ENCODE measurements around the gene BCL2L1.
A peak's percentile ranks its signal among the peaks of the same experiment; 100 is the strongest.
"Not testable (repeated sequence)": the region's sequence is repeated elsewhere in the genome, so short reads cannot be mapped to it uniquely, and the experiment has no call there.

The BCL2L1 gene

DNA sequence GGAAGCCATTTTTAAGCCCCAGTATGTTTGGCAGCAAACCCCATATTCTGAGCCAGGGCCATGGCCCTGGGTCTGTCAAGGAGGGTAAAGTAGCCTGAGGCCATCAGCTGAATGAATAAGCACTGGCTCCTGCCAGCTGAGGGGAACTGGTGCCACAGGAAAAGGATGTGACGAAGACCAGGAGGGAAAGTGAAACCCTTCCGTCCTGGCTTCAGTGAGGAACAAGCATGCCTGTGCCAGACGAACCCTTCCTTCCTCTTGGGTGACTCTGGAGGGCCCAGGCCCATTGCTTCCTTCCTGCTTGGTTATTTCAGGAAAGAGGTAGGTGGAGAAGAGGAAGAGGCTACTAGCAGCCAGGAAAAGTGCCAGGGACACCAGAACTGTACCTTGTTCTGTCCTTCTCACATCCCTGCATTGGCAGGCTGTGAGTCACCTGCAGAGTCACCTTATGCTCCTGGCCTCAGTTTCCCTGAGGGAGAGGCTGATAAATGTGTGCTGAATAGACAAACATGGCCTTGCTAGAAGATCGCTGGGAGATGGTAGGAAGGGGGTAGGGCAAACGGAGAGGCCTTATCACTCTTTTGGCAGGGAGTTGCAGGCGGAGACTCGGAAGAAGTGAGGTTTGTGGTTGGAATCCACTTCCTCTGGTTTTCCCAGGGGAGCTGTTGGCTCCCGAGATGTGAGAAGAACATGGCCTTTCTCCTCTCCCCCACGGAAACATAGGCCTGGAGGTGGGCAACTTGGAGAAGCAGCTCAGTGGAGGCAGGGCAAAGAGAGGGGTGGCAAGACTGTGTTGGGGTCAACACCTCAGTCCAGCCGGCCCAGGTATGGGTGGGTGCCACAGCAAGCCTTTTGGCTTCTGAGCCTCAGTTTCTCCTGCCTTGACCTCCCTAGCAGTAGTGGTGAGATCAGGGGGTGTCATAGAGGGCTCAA, 47.5 kb downstream of the BCL2L1 start:
- DNase-seq (ENCODE audit: low read depth, low spot score), result peak; percentile 12

- no peak for DNase-seq (ENCODE audit: low read depth, low spot score)
Measured at GRCh38 chr20:31673943-31674463, 48.7 kb downstream of the BCL2L1 start.

- no peak for DNase-seq (ENCODE audit: low read depth, low spot score)
Measured at GRCh38 chr20:31673435-31673834, 49.2 kb downstream of the BCL2L1 start.

- DNase-seq (ENCODE audit: low read depth, low spot score), result no peak
Measured at GRCh38 chr20:31671324-31671723, 51.3 kb downstream of the BCL2L1 start.

GRCh38 chr20:31670371-31671228, 52.1 kb downstream of the BCL2L1 start:
- no peak for DNase-seq (ENCODE audit: low read depth, low spot score)

DNA sequence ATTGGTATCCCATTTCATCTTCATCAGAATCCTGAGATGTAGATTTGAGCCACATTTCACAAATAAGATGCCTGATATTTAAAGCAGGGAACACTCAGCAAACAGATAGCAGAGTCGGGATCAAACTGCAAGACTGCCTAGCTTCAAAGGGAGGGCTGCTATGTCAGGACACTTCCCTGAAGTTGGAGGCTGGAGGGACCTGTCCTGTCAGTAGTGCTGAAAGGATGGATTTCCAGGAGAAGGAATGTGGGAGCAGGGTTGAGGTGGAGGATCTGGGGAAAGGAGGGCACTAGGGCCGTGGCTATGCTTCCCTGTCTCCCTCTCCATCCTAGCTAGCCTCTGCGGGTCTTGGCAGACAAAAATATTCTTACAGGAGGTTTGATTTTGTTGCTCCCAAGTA, 52.8 kb downstream of the BCL2L1 start:
- DNase-seq (ENCODE audit: low read depth, low spot score), result no peak

- DNase-seq (ENCODE audit: low read depth, low spot score), result not testable (repeated sequence)
Measured at GRCh38 chr20:31668944-31669343, 53.7 kb downstream of the BCL2L1 start.

DNA sequence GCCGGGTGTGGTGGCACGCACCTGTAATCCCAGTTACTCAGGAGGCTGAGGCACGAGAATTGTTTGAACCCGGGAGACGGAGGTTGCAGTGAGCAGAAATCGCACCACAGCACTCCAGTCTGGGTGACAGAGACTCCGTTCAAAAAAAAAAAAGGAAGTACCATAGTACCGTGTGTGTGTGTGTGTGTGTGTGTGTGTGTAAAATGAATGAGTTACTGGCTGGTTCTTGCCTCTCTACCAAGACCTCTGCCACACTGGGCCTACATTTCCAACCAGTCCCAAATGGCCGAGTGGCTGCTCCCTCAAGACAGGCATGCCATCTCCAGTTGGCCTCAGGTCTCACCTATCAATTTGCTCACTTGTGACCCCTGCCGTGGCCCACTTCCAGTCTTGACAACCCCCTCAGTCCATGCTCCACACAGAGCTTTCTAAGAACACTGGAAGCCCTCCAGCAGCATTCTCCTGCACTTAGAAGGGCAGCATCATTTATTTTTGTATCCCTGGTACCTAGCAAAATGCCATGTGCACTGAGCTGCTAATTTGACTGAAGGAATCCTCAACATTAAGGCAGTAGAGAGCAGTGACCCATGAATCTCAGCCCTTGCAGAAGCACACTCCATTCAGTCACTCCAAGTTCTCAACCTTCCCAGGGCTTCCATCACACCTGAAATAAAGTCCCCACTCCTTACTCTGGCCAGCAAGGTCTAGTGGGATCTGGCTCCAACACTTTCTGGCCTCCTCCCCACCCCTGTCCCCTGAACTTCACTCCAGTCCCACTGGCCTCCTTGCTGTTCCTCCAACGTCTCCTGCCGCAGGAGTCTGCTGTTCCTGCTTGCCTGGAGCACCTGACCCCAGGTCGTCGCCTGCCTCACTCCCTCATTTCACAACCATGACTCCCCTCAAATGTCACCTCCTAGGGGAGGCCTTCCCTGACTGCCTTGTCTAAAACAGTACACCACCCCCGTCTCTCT, 55.1 kb downstream of the BCL2L1 start:
- DNase-seq (ENCODE audit: low read depth, low spot score), result no peak

DNA sequence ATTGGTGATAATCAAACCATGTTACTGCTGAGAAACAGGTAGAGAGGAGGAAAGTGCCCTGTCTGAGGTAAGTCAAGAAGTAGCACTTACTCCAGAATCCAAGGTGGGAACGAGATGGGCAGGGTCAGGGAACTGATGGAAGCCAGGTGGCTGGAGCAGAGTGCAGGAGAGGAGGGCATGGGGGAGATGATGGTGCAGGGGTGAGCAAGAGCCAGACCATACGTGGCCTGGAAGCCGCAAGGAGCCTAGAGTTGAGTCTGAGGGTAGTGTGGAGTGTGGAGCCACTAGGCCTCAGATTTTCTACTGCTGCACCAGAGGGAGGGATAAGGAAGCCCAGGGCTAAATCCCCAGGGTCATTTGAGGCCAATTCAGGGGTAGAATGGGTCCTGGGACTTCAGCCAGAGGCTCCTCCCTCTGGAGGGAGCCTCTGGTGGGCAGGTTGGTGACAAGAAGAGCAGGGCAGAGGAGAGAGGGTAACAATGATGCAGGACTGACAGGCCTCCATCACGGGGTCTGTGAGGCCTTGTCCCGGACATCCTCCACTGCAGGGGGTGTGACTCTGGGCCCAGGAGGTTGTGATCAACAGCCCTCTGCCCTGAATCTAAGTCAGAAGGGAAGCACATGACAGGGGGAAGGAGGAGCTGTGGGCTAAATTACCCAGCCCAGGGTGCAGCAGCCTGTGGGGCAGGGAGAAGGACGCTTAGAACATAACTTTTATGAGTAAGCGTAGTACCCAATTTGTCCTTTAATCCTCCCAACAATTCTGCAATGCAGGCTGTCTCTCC, 56.2 kb downstream of the BCL2L1 start:
- DNase-seq (ENCODE audit: low read depth, low spot score), result no peak

DNA sequence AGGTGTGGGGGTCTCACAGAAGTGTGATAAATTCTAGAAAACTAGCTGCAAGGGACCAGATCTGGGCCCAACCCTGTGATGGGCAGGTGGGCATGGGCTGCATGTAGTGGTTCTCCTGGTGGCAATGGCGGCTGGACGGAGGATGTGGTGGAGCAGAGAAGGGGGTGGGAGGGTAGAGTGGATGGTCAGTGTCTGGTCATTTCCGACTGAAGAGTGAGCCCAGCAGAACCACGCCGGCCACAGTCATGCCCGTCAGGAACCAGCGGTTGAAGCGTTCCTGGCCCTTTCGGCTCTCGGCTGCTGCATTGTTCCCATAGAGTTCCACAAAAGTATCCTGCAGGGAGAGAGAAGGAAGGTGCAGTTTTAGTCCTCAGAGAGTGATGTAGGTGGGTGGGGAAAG, 56.9 kb downstream of the BCL2L1 start:
- DNase-seq (ENCODE audit: low read depth, low spot score), result no peak

DNA sequence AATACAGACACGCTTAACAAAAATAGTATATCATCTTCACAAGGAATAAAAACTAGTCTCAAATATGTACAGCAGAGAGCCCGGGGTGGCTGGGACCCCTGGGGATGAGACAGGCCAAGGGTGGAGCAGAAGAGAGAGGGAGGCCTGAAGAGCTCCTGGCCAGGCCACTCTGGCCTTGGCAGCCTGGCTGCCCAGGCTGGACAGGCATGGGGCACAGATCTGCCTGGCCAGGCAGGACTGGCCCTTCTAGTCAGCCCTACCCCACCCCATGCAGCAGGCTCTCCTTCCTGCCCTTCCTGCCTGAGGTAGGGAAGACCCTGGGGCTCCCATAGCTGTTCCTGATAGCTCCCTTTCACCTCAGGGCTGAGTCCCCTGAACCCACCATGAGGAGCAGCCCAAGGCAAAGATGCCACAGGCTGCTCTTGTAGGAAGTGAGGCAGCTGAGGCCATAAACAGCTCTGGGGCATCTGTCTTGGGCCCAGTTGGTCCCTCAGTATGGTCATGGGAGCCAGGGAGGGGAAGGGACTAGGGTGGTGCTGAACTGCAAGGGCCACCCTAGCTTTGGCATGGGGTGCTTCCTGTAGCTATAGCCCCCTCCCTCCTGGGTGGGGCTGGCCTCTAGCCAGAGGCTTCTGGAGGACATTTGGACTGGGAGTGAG, 57.8 kb downstream of the BCL2L1 start:
- DNase-seq (ENCODE audit: low read depth, low spot score), result no peak

- DNase-seq (ENCODE audit: low read depth, low spot score), result no peak
Measured at GRCh38 chr20:31663838-31664695, 58.6 kb downstream of the BCL2L1 start.

- no peak for DNase-seq (ENCODE audit: low read depth, low spot score)
Measured at GRCh38 chr20:31663524-31663837, 59.2 kb downstream of the BCL2L1 start.

DNA sequence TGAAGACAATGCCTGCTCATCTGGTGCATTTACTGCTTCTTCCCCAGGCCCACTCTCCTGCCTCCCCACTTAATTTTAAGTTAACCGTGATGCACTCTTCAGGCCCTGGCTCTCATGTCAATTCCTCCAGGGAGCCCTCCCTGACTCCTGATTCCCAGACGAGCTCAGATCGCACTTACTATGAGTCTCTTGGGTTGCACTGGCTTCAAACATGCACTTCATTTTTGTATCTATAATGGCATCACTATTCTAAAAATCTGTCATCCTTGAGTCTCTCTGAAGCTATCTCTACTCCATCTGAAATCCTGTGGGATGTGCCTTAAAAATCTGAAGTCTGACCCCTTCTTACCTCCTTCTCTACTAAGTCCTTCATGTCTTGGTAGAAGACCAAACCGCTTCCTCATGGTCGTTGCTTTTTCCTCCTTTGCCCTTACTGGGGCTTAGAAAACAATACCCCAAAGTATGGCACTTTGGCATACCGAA, 60.3 kb downstream of the BCL2L1 start:
- DNase-seq (ENCODE audit: low read depth, low spot score), result no peak

DNA sequence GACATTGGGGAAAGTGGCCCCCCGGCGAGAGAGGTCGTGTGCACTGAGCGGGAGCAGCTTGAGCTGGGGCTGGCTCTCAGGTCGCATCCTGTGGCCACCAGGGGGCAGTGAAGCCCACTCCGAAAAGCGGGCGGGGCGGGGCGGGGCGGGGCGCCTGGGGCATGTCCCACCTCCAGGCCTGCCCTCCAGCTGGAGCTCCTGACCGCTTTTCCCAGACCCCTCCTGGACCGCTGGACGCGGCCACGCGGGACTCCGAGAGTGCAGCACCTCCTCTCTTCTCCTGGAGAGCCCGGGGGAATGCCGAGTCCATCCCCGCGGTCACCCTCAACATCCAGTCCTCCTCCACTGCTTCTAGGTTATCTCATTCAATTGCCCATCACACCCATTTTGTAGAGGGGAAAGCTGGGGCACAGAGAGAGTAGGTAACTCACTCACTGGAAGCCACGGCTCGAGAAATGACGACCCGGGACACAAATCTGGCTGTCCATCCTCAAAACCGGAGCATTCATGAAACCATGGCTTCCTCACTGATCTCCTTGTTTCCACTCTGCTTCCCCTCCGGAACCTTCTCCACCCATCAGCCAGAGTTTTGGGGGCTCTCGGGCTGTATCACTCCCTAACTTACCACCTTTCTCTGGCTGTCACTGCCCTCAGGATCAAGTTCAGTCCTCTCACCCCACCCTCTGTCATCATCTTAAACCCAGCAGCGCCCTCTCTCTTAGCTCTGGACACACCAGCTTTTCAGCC, 60.9 kb downstream of the BCL2L1 start:
- DNase-seq (ENCODE audit: low read depth, low spot score), result peak; percentile 49

- no peak for DNase-seq (ENCODE audit: low read depth, low spot score)
Measured at GRCh38 chr20:31654534-31654933, 68.1 kb downstream of the BCL2L1 start.

- no peak for DNase-seq (ENCODE audit: low read depth, low spot score)
Measured at GRCh38 chr20:31653561-31653960, 69.1 kb downstream of the BCL2L1 start.

DNA sequence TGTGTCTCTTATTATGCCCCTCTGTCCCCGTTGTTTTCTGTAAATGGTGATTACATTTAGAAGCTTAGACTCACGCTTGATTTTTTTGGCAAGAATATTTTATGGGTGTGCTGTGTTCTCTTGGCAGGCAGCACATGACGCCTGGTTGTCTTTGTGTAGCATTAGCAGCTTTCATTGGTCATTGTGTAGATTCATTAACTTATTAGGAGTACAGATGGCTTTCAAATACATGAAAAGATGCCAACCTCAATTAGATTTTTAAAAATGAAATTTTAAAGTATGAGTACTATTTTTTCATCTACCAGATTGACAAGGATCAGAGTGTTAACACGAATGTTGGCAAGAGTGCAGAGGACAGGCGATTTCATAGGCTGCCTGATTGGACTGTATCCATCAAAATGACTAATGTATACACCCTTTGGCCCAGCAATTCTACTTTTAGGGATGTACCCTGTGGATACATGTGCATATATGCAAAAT, 69.7 kb downstream of the BCL2L1 start:
- DNase-seq (ENCODE audit: low read depth, low spot score), result no peak

All from activated naive CD8-positive, alpha-beta T cell treated with anti-CD3 and anti-CD28 coated beads, Interleukin-2, amount 50 U/mL, for 16 hours (primary cell).